ENCODE measurements around the gene MRPL48.

The MRPL48 gene

DNA sequence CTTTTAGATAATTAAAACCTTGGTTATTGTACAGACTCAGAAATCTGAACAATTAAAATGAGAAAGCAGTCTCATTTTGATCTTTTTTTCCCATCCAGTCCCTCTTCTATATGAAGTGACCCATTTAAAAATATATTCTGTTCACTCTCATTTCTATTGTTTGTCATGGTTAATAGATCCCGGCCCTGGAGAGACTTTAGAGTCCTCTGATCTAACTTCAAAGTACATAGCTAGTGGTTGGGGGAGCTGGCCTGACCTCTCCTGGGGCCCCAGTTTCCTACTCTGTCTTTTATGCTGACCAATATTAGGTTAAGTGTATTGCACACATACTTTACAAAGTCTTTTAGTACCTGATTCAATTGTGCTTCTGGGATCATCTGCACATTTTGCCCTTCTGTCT is 13.5 kb downstream of the MRPL48 start:
- TF ChIP-seq, protein P1, sequence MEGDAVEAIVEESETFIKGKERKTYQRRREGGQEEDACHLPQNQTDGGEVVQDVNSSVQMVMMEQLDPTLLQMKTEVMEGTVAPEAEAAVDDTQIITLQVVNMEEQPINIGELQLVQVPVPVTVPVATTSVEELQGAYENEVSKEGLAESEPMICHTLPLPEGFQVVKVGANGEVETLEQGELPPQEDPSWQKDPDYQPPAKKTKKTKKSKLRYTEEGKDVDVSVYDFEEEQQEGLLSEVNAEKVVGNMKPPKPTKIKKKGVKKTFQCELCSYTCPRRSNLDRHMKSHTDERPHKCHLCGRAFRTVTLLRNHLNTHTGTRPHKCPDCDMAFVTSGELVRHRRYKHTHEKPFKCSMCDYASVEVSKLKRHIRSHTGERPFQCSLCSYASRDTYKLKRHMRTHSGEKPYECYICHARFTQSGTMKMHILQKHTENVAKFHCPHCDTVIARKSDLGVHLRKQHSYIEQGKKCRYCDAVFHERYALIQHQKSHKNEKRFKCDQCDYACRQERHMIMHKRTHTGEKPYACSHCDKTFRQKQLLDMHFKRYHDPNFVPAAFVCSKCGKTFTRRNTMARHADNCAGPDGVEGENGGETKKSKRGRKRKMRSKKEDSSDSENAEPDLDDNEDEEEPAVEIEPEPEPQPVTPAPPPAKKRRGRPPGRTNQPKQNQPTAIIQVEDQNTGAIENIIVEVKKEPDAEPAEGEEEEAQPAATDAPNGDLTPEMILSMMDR (conservative IDR thresholded peaks at IDR 0.05; ENCODE audit: low read depth): no peak
- POLR2A ChIA-PET (ENCODE audit: low non-redundant PET): no interaction called here
- DNase-seq (ENCODE audit: low spot score): no peak
- no peak overlapping the region for H3K27ac ChIP-seq
- CTCF ChIA-PET: no interaction called here

DNA sequence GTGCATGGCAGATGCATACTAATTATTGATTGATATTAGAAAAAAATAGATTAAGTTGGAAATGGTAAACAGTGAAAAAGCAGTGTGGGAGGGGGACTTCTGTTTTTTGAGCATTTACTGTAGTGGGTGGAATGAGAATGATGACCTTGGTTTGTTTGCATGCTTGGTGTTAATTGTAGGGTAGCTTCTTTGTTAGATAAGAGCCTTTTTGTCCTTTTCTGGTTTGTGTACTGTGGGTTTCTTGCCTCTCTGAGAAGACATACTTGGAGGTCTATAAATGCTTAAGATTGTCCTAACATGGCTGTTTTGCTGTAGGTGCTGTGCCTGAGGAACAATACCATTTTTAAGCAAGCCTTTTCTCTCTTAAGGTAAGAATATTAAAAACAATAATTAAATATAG is 17.0 kb downstream of the MRPL48 start:
- DNase-seq (ENCODE audit: low spot score): no peak
- no peak overlapping the region for H3K27ac ChIP-seq
- CTCF ChIA-PET: no interaction called here
- POLR2A ChIA-PET (ENCODE audit: low non-redundant PET): no interaction called here
- TF ChIP-seq, protein P1 (conservative IDR thresholded peaks at IDR 0.05; ENCODE audit: low read depth): no peak

DNA sequence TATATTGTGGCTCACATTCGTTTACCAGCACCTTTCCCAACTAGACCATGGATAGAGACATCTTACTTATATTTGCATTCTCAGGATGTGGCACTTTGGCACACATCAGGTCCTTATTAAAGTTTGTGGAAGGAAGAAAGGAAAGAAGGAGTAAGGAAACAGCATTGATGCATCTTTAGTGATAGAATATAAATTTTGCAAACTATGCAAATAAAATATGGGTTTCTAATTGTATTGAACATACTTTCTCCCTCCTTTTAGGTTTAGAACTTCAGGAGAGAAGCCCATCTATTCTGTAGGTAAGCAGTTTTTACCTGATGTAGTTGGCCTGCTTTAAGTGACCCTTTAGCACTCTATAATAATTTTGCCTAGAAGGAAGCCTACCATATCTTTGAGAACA is 20.4 kb downstream of the MRPL48 start:
- H3K27ac ChIP-seq: no peak overlapping the region
- ChIA-PET POLR2A (ENCODE audit: low non-redundant PET) (no interaction called here), CTCF (no interaction called here)
- TF ChIP-seq, protein P1 (conservative IDR thresholded peaks at IDR 0.05; ENCODE audit: low read depth): no peak
- DNase-seq (ENCODE audit: low spot score): no peak

DNA sequence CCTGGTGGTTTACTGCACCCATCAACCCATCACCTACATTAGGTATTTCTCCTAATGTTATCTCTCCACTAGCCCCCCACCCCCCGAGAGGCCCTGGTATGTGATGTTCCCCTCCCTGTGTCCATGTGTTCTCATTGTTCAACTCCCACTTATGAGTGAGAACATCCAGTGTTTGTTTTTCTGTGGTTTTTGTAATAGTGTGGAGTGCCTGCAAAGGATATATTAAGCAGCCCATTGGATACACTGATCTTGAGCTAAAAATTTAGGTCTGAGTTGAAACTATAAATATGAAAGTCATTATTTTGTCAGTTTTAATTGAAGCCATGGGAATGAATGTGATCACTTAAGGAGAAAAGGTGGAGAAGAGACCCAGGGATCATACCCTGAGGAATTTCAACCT is 23.0 kb downstream of the MRPL48 start:
- POLR2A ChIA-PET (ENCODE audit: low non-redundant PET): no interaction called here

DNA sequence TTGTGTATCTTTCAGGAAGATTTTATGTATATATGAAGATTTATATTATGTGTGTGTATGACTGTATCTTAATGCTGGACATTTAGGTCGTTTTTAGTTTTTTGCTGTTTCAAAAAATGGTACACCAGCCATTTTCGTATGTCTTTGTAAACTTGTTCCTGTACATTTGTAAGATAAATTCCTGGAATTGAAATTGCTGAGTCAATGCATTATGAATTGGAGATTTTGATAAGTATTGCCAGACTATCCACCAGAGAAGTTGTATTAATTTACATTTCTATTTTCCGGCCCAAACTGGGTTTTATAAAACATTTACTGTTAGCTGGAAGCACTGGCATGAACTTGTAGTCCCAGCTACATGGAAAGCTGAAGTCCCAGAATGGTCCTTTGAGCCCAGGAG is 24.6 kb downstream of the MRPL48 start:
- no peak for DNase-seq (ENCODE audit: low spot score)
- TF ChIP-seq, protein P1 (conservative IDR thresholded peaks at IDR 0.05; ENCODE audit: low read depth): no peak
- H3K27ac ChIP-seq: no peak overlapping the region
- ChIA-PET CTCF (interaction anchor here (0.7 kb wide), 1 partner anchor 51 kb away, joined by 3 read pairs; no protein-coding TSS in a partner anchor), POLR2A (ENCODE audit: low non-redundant PET) (no interaction called here)

More for the DNA sequence above, 23.0 kb downstream of the MRPL48 start:
- TF ChIP-seq, protein P1 (conservative IDR thresholded peaks at IDR 0.05; ENCODE audit: low read depth): no peak
- no peak for DNase-seq (ENCODE audit: low spot score)
- no peak overlapping the region for H3K27ac ChIP-seq
- CTCF ChIA-PET: no interaction called here

DNA sequence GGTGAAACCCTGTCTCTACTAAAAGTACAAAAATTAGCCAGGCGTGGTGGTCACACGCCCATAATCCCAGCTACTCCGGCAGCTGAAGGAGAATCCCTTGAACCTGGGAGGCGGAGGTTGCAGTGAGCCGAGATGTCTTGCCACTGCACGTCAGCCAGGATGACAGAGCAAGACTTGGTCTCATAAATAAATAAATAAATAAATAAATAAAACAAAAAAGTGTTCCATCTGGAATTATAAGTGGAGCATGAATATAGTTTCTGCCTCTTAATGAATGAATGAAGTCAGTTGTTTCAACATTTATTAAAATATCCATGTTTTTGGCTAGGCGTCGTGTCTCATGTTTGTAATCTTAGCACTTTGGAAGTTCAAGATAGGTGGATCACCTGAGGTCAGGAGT is 27.1 kb downstream of the MRPL48 start:
- TF ChIP-seq, protein P1 (conservative IDR thresholded peaks at IDR 0.05; ENCODE audit: low read depth): no peak
- CTCF ChIA-PET: no interaction called here
- DNase-seq (ENCODE audit: low spot score): no peak
- no peak overlapping the region for H3K27ac ChIP-seq
- POLR2A ChIA-PET (ENCODE audit: low non-redundant PET): no interaction called here

DNA sequence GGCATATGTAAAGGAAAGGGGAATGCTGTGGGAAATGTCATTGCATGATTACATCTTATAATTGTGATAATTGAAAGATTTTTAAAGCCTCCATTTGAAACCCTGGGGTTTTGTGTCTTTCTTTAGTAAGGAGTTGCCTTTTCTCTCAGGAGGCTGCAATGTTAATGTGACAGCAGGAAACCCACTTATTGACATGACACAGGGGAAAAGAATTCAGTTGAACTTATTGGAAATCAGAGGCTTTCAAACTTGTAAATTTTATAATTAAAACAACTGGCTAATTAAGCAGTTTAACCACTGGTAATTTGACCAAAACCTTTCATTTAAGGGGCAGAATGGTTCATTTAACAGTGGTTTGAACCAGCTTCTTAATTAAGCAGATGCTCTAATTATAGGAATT is 31.2 kb downstream of the MRPL48 start:
- DNase-seq (ENCODE audit: low spot score): no peak
- no peak overlapping the region for H3K27ac ChIP-seq
- CTCF ChIA-PET: no interaction called here
- POLR2A ChIA-PET (ENCODE audit: low non-redundant PET): no interaction called here
- TF ChIP-seq, protein P1 (conservative IDR thresholded peaks at IDR 0.05; ENCODE audit: low read depth): no peak
